K562 (cell line): Measurements from ENCODE around the gene FCHO1. TPM values are rescaled to one million over a fixed set of nuclear protein-coding genes. Genes with fewer than 3 reads are reported as not detected.

ENCODE experiments used
- CBFA2T3 ChIP-seq: fragments of 450-650 bp; IDR thresholded peaks from 2 replicates; pipeline ENCODE4 v1.6.1; 2017
- CREB5 ChIP-seq: fragments of 250-450 bp; sonication (Bioruptor Pico); IDR thresholded peaks from 2 replicates; pipeline ENCODE4 v1.5.0; 2020; ENCODE audit warnings: mild to moderate bottlenecking
- CTCFL ChIP-seq: IDR thresholded peaks from 2 replicates; pipeline ENCODE4 v1.6.1; 2011; ENCODE audit warnings: borderline replicate concordance, low read depth, mild to moderate bottlenecking, moderate library complexity, low read length; ENCODE audit not compliant: insufficient read depth, poor library complexity, severe bottlenecking
- ELK1 ChIP-seq: sonication (generic); formaldehyde crosslinking; IDR thresholded peaks from 2 replicates; pipeline ENCODE4 v1.8.1; 2022; ENCODE audit warnings: missing genetic modification reagents
- FUS ChIP-seq: fragments of 200-400 bp; formaldehyde crosslinking; optimal IDR thresholded peaks from 2 replicates; pipeline ENCODE3; 2017; ENCODE audit warnings: low read depth, low read length
- GATAD2A ChIP-seq: fragments of 450-650 bp; IDR thresholded peaks from 2 replicates; pipeline ENCODE4 v1.6.1; 2017
- NFE2 ChIP-seq: IDR thresholded peaks from 2 replicates; pipeline ENCODE4 v1.6.1; 2014; ENCODE audit warnings: antibody characterized with exemption, low read depth
- NFYB ChIP-seq: IDR thresholded peaks from 2 replicates; pipeline ENCODE4 v1.6.1; 2011; ENCODE audit warnings: mild to moderate bottlenecking, moderate library complexity; ENCODE audit not compliant: insufficient read length; ENCODE audit errors: extremely low read depth
- POLR3A ChIP-seq: IDR thresholded peaks from 2 replicates; pipeline ENCODE4 v1.6.1; 2011; ENCODE audit warnings: borderline replicate concordance, mild to moderate bottlenecking, moderate library complexity; ENCODE audit not compliant: insufficient read length, insufficient read depth; ENCODE audit errors: extremely low read depth
- POU5F1 ChIP-seq: fragments of 150-350 bp; IDR thresholded peaks from 2 replicates; pipeline ENCODE4 v1.6.1; 2014; ENCODE audit warnings: borderline replicate concordance, low read length, low read depth, mild to moderate bottlenecking; ENCODE audit not compliant: partially characterized antibody
- PRPF4 ChIP-seq: fragments of 200-400 bp; formaldehyde crosslinking; IDR thresholded peaks from one replicate; pipeline ENCODE4 v1.6.1; 2017; ENCODE audit warnings: low read length, low read depth, mild to moderate bottlenecking; ENCODE audit not compliant: insufficient read depth, poor library complexity, severe bottlenecking
- RBM14 ChIP-seq: fragments of 200-400 bp; formaldehyde crosslinking; IDR thresholded peaks from 2 replicates; pipeline ENCODE4 v1.6.1; 2018; ENCODE audit warnings: low read depth, mild to moderate bottlenecking, low read length, moderate library complexity, borderline replicate concordance; ENCODE audit not compliant: insufficient read depth
- SAP30 ChIP-seq: fragments of 200-600 bp; sonication (generic); IDR thresholded peaks from 2 replicates; pipeline ENCODE4 v1.6.1; 2012; ENCODE audit warnings: borderline replicate concordance, low read depth, mild to moderate bottlenecking, moderate library complexity, low read length, control low read depth, inconsistent platforms; ENCODE audit not compliant: insufficient read depth, poor library complexity, severe bottlenecking
- SP2 ChIP-seq: IDR thresholded peaks from 2 replicates; pipeline ENCODE4 v1.6.1; 2011; ENCODE audit warnings: mild to moderate bottlenecking, low read depth, low read length, moderate library complexity; ENCODE audit not compliant: poor library complexity, severe bottlenecking; ENCODE audit errors: extremely low read depth
- TCF3 ChIP-seq: sonication (generic); formaldehyde crosslinking; IDR thresholded peaks from 2 replicates; pipeline ENCODE4 v1.4.0; 2020; ENCODE audit warnings: mild to moderate bottlenecking, missing genetic modification reagents
- THAP7 ChIP-seq: fragments of 250-450 bp; sonication (Bioruptor Pico); IDR thresholded peaks from 2 replicates; pipeline ENCODE4 v1.5.0; 2021
- ZBTB7A ChIP-seq: IDR thresholded peaks from 2 replicates; pipeline ENCODE4 v1.6.1; 2011; ENCODE audit warnings: low read depth, mild to moderate bottlenecking, low read length, moderate library complexity, borderline replicate concordance; ENCODE audit not compliant: control insufficient read depth
- ZFP36 ChIP-seq: fragments of 150-350 bp; IDR thresholded peaks from 2 replicates; pipeline ENCODE4 v1.6.1; 2018; ENCODE audit warnings: low read length, low read depth; ENCODE audit not compliant: partially characterized antibody
- ZNF12 ChIP-seq: sonication (generic); formaldehyde crosslinking; IDR thresholded peaks from 2 replicates; pipeline ENCODE4 v1.4.0; 2020; ENCODE audit warnings: mild to moderate bottlenecking, missing genetic modification reagents
- ZNF124 ChIP-seq: sonication (generic); formaldehyde crosslinking; IDR thresholded peaks from 2 replicates; pipeline ENCODE4 v1.8.1; 2022; ENCODE audit warnings: missing genetic modification reagents
- ZNF174 ChIP-seq: fragments of 250-450 bp; sonication (Bioruptor Pico); IDR thresholded peaks from 2 replicates; pipeline ENCODE4 v1.4.0; 2020; ENCODE audit warnings: mild to moderate bottlenecking
- ZNF75A ChIP-seq: fragments of 450-650 bp; formaldehyde crosslinking; IDR thresholded peaks from 2 replicates; pipeline ENCODE4 v1.4.0; 2020; ENCODE audit warnings: mild to moderate bottlenecking
- polyA plus RNA-seq, 8 experiments: library from polyadenylated mRNA; depleted of rRNA in 4 of 8; stranded (reverse) in 5 of 8; unstranded in 3 of 8; fragments of >200 nt; fragmentation: Nextera tagmentation in 2 of 8; fragmentation: Illumina TruSeq in 1 of 8; extraction: Ambion mirVana in 2 of 8; extraction: Trizol in 1 of 8; gene quantifications; 2 replicates each; pipeline versions ENCODE4 v1.2.1 to v1.2.3, GENCODE V29; 2011 to 2014; ENCODE audit warnings: inconsistent platforms in 1 of 8, missing spikeins in 1 of 8
- total RNA-seq, 7 experiments: library from RNA; depleted of rRNA in 6 of 7; stranded (reverse); fragments of >200 nt in 6 of 7; fragmentation: Illumina TruSeq in 2 of 7; extraction: Trizol in 2 of 7; gene quantifications; 2 replicates each; pipeline versions ENCODE4 v1.2.1 to v1.2.3, GENCODE V29; 2011 to 2021; ENCODE audit warnings: low replicate concordance in 1 of 7

Gene FCHO1
- total and polyA plus RNA-seq, 9 of the 15 experiments (the other 6 are each of a cell fraction or from before 2014, with no cell fraction given) = 0.21 to 58.9 (median 18.3) TPM

- peak; percentile 13 for TF ChIP-seq SP2
- no peak for TF ChIP-seq ZFP36
- TF ChIP-seq ZBTB7A = peak; percentile 88
- TF ChIP-seq ZNF75A (CRISPR knock-in tag) = no peak
- no peak for TF ChIP-seq RBM14
- TF ChIP-seq CREB5 (CRISPR knock-in tag) = no peak
- TF ChIP-seq ZNF12 (CRISPR knock-in tag) = no peak
- TF ChIP-seq TCF3 (CRISPR knock-in tag) = no peak
- TF ChIP-seq CBFA2T3 = no peak
- no peak for TF ChIP-seq PRPF4
- no peak for TF ChIP-seq ZNF124 (CRISPR knock-in tag)
- no peak for TF ChIP-seq ELK1 (CRISPR knock-in tag)
- no peak for TF ChIP-seq POLR3A
- no peak for TF ChIP-seq ZNF174 (CRISPR knock-in tag)
- no peak for TF ChIP-seq THAP7 (CRISPR knock-in tag)
- no peak for TF ChIP-seq GATAD2A
- TF ChIP-seq FUS = no peak
- no peak for TF ChIP-seq NFE2
- TF ChIP-seq POU5F1 = no peak
- peak; percentile 33 for TF ChIP-seq NFYB
- no peak for TF ChIP-seq SAP30
- peak; percentile 27 for TF ChIP-seq CTCFL
These were observed 47.3 kb upstream of the FCHO1 start (continued) for GRCh38 chr19:17703824-17704463.
